DMS79 (cell line): Measurements from ENCODE around the gene KCNJ12.
"Not testable (repeated sequence)": the region's sequence is repeated elsewhere in the genome, so short reads cannot be mapped to it uniquely, and the experiment has no call there.

Source experiments
- DNase-seq: peaks from one replicate; lab custom pipeline; 2025; lab: John Stamatoyannopoulos, UW

The KCNJ12 gene

DNA sequence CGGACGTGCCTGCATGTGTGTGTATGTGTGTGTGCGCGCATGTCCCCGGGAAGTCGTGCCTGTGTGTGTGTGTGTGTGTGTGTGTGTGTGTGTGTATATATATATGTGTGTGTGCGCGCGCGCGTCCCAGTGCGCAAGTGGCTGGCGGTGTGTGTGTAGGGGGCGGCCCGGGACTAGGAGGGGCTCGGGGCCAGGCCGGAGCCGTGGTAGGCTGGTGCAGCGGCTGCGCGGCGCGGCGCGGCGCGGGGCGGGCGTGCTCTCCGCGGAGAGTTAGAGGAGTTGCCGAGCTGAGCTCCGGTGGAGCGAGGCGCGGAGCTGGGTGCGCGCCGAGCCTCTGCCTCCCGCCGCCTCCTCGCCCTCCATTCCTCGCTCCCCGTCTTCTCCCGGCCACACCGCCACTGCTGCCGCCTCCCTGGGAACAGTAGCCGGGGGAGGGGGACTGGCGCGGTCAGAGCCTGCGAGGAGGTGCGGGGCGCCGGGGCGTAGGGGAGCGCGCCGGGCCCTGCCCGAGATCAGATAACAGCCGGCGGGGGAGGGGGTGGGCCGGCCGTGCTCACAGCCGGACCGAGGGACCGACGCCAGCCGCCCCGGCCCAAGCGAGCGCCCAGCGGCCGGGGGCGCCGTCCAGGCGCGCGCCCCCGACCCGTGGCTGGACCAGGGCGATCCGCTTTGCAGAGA is at the start of gene KCNJ12:
KCNJ12 (plus strand) TSS at position 277 of the 678 bp plus-strand sequence. CDS start 38,986 bp downstream, outside the sequence.
- no peak for DNase-seq

DNA sequence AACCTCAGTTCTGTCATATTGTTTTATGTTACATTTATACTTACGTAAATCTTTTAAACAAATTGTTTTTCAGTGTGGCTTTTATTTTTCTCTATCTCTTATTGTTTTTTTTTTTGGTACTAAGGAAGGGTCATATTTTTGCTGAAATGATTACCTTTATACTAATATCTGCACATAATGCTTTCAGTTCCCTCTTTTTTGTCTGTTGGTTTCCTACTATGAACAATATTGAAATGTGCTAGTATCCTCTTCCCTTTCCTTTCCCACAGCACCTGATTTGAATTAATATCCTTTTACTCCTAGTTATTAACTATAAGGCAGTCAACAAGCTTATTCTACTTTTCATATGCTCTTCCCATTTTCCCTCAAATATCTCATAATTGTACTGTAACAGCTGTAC is 48.2 kb upstream of the KCNJ12 start:
- not testable (repeated sequence) for DNase-seq

DNA sequence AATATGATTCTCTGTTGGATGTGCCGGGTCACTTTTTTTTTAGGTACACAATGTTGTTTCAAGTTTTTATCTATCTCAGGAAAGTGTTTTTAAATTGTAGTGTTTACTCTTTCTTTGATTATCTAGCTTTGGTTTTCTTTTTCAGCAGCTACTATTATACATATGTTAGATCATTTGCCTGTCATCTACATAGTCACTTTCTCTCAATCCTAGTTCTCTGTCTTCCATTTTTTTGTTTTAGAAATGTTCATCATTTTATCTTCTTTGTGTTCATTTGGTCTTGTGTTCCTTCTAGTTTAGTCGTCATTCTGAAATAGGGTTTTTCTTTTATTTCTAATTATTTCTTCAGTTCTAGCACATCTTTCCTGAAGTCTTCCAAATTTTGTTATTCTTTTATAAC is 47.4 kb upstream of the KCNJ12 start:
- DNase-seq: not testable (repeated sequence)

DNA sequence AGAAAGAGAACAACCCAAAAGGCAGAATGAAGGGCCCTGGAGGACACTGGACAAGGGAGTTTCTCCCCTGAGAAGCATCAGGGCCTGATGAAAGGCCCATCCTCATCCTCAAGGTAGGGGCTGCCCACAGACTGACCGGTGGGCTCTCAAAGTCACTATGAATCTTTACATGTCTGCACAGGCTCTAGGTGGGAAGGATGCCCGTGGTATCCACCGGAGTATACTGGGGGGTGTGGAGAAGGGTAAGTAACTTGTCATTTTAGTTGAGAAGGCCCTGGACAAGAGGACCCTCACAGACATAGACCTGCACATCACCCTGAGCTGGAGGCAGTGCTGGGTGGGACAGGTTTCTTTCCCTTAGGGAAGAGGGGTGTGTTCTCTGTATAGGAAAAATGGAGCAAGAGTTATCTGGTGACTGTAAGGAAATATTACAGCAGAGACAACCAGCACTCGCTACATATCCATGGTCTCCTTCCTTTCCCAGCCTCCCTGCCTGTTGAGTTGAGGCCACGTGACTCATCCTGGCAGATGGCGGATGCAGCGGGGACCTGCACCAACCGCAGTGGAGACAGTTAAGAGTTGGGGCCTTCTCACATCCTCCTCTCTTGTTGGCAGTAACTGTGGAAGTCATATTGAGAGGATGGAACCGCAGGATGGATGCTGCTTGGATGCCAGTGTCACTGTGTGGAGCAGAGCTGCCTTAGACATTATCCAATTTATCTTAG is 45.6 kb upstream of the KCNJ12 start:
- DNase-seq: no peak

DNA sequence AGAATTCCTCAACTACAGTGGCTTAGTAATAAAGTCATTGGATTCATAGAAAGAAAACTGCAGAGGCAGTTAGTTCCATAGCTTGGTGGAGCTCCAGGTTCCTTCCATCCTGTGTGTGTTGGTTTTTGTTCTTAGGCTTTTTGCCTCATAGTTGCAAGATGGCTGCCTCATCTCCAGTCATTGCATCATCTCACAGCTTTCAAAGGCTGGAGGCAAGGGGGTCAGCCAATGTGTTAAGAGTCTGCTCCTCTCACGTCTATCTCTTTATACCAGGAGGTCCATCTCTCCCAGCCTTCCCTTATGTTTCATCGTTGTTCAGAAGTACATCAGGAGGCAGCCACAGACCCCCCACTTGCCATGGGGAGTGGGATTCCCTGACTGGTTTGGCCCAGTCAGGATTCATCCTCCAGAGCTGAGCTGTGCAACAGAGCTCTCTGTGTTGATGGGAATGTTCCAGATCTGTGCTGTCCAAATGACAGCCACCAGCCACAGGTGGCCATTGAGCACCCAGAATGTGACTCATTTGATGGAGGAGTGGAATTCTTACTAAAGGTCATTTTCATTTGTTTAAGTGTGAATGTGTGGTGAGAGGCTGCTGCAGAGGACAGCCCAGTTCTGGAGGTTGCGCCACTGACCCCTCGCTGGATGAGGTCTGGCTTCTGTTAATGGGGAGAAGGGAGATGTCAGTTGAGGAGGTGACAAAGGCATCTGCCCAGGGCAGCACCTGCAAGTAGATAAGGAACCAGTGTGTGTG is 39.4 kb upstream of the KCNJ12 start:
- not testable (repeated sequence) for DNase-seq

DNA sequence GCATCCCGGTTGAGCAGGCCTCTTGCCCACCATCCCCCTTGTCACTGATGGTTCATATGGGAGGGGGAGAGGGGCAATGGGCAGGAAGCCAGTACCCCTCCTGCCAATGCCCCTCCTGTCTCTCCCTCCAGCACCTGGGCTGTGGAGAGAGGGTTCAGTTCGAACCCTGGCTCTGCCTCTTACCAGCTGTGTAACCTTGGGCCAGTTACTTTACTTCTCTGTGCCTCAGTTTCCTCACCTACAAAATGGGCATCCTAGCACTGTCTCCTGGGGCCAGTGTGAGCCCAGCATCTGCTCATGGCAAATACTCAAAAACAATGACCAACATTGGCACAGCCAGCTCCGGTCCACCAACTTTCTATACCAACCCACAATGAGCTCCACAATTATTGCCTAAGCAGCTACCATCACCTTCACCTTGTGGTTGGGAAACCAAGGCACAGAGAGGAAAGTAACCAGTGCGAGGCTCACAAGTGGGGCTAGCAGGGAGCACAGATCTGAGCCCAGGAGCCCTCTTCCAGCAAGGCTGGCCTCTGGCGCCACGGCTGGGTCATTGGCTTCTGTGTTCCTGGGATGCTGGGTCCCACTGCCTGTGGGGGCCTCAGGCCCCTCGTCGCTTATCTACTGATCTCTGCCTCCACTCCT is 38.1 kb upstream of the KCNJ12 start:
- DNase-seq: not testable (repeated sequence)

DNA sequence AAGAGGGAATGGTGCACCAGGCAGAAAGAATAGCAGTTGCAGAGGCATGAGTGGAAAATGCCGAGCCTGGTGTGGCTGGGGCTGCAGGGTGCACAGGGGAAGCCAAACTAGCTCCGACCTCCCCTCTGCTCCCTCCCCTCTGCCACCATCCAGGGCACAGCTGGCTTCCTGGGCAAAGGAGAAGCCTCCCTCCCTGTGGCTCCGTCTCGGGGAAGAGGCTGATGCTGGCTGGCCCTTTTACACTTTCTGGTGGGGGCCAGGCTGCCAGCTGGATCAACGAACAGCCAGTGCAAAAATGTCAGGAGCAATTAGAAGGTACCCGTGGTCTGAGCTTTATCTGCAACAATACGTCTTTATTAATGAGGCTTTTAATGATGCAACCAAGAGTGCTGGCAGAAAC is 37.1 kb upstream of the KCNJ12 start:
- no peak for DNase-seq

DNA sequence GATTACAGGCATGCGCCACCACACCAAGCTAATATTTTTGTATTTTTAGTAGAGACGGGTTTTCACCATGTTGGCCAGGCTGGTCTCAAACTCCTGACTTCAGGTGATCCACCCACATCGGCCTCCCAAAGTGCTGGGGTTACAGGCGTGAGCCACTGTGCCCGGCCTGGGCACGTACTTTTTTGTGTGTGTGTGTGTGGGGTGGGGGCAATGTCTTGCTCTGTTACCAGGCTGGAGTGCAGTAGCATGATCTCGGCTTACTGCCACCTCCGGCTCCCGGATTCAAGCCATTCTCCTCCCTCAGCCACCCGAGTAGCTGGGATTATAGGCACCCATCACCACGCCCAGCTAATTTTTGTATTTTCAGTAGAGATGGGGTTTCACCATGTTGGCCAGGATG is 36.6 kb upstream of the KCNJ12 start:
- not testable (repeated sequence) for DNase-seq

DNA sequence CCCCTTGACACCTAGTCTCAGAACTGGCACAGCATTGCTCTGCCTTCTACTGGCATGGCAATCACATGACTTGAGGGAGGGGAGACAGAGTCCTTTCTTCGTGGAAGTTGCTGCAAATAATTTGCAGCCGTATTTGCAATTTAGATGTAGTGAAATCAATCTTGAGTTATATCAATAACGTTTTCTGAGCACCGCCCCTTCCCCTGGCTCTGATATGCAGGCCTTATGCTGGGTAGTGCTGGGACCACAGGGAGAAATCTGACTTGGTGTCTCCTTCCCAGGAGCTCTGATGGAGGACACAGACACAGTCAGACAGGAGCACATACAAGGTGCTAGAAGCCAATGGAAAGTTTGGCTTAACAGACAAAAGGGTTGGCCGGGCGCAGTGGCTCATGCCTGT is 35.8 kb upstream of the KCNJ12 start:
- DNase-seq: not testable (repeated sequence)

DNA sequence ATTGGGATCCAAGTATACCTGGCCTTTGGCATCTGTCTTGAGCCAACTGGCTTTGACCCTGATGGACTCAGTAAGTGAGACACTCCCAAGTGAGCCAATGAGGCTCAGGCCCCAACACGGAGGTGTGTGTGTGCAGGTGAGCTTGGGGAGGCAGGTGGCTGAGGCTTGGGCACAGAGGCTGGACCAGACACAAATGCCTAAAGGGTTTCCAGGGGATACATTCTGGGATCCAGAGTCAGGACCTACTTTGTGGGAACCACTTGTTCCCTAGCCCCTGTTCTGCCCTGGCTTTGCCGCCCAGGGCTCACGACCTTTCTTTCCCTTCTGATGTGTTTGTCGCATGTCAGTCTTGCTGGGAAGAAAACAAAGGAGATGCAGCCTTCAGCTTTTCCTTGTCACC is 34.9 kb upstream of the KCNJ12 start:
- DNase-seq: not testable (repeated sequence)

DNA sequence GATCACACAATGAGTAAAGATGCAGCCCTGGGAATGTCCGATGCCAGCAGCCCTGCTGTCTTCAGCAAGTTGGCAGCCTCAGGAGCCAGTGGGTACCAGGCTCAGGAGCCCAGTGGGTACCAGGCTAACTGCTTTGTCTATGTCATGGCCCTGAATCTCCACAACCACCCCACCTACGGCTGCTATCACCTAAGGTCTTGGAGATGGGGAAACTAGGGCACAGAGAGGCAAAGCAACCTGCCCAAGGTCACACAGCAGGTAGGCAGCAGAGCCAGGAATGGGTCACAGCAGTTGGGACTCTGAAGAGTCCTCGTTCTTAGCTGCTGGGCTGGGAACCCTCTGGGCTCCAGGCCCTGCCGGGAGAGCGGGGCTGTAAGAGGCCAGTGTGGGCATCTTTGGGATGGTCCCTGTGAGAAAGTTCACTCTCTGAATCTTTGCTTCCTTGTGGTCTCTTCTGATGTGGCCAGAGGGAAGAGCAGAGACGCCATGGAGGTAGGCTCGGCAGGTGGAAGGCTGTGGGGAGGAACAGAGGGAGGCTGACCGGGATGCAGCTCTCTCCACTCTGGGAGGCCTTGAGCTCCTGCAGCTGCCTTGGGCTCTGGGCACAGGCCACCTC is 34.1 kb upstream of the KCNJ12 start:
- DNase-seq: not testable (repeated sequence)

DNA sequence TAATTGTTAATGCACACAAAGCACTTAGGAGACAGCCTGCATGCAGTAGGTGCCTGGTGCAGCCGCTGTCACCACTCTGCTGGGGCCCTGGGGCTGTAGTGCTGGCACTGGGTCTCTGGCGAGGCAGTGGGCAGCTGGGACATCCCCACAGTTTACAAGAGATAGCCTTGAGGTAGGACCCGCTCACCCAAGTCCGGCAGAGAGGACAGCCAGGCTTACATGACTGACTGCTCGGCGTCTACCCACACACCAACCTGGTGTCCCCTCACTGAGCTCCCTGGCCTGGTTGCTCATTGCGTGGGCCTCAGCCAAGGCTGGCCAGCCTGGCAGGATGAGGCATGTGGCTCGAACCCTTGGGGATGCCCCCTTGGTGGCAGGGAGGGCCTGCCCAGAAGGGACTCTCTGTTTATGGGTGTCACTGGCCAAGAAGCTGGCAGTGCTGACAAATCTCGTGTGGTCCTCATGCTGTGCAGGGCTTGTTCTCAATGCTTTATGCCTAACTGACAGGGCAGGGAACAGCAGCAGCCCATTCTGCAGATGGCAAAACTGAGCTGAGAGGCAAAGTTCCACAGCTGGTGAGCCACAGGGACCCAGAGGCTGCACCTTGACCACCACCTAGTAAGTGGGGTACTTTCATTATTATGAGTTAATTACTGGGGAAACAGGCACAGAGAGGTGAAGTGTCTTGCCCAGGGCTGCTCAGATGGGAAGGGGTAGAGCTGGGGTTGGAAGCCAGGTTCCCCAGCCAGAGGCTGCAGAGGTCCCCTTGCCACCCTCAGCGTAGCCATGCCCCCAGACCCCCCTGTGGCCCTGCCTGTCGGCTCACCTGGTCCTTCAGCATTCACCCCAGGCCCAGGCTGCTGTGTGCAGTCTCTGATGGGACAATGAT is 32.9 kb upstream of the KCNJ12 start:
- not testable (repeated sequence) for DNase-seq

DNA sequence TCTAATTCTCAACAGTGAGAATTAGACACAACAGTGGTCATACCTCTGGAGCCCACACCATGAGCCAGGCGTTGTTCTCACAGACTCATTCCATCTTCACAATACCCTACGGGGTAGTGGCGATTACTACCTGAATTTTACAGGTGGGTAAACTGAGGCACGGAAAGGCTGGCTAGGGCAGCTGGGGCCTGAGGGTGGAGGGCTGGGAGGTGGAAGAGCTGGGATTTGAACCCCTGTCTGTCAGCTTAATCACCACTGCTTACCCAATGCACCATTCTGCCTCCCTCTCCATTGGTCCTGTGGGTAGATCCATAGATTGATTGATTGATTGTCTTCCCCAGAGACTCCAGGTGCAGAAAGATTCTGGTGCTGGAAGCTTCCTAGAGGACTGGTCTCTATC is 31.4 kb upstream of the KCNJ12 start:
- DNase-seq: not testable (repeated sequence)

DNA sequence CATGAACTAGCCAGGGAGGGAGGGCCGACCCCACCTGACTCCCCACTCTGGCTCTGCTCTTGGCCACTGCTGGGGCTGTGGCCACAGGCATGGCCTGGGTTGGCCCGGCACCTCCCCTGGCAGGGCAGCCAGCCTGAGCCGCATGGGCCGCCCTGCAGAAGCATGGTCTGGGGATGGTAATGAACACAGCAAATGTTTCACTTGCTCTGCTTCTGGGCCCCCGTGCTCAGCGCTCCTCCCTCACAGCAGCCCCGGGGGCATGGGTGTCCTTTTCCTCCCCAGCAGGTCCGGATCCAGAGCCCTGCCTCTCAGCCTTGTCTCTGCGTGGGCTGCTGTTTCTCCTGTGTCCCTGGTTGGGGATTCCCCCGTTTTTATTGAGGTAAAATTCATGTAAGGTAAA is 30.9 kb upstream of the KCNJ12 start:
- DNase-seq: no peak

DNA sequence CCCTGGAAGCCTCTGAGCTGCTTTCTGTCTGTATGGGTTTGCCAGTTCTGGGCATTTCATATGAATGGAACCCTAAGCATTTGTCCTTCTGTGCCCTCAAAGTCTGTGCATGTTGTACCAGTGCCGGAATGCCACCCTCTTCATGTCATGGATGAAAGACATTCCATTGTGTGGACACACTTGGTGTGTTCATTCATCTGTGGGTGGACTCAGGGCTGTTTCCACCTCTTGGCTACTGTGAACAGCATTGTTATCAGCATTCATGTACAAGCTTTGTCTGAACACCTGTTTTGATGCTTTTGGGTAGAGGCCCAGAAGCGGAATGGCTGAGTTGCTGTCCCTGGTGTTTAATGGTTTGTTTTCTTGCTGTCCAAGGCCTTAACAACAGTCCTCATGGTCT is 30.1 kb upstream of the KCNJ12 start:
- not testable (repeated sequence) for DNase-seq

DNA sequence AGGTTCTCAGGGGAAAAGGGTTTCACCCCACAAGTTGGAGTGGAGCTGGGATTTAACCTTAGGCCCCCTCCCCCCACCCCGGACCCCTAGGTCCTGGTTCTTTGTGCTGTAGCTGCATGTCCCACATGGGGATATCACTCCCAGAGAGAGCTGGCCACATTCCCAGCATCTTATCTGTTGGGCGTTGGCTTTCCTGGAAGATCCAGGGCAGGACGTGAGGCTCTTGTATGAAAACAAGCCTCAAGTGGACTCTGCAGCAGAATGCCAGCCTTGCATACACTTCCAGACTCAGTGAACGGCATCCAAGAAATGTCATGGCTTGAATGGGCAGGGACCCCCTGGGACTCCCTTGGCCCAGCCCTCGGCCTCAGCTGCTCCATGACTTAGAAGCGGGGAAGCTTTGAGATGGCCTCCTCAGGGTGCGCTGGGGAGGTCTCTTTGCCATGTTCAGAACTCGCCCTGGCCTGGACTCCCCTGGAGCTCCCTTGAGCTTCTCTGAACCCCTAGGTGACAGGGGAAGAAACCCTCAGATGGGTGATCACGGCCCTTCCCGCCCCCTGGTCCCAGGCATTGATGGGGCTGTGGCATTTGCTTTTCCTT is 29.4 kb upstream of the KCNJ12 start:
- DNase-seq: peak; percentile 3

DNA sequence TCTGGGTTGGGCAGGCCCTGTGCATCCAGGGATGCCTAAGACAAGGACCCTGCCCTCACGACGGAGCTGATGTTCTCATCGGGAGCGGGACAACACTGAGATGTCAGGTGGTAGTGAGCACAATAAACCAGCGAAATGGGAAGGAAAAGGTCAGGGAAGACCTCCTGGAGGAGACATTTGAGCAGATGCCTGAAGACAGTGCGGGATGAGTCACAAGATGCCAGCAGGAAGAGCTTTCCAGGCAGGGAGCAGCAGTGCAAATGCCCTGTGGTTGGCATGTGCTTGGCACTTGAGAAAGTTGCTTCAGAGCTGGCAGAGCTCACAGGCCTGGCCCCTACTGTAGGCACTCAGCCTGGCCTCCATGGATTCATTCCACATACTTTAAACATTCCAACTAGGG is 28.5 kb upstream of the KCNJ12 start:
- DNase-seq: not testable (repeated sequence)

DNA sequence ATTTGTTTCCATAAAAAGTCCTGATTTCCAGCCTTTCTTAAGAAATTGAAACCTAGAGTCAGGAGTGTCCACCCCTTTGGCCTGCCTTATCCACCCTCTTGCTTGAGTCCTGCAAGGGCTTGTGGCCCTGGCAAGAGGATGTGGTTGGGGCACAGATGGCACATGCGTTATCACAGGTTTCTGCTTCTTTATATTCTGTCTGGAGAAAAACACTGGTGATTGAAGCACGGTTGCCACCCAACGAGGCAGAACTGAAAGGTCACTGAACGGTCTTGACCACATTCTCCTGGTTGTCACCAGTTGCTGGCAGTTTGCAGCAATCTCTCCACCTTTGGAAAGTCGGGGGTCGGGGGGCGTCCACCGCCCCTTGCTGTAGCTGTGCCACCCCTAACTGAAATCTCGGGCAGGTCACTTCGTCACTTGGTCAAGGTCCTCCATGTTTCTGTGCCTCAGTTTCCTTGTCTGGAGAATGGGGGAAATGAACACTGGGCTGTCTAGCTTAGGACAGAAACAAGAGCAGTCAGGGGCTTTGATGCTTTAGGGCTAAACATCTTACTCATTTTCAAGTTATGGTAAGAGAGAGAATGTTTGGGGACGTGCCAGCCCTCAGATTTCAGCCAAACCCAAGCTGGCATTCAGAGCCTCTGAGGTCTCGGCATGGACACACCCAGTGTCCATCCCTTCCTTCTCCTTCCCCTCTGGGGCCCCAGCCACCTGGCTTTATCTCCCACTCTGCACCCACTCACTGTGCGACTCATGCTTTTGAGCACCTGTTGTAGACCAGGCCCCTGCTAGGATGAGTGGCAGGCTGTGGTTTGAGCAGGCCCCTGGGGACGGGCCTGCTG is 27.9 kb upstream of the KCNJ12 start:
- DNase-seq: not testable (repeated sequence)

DNA sequence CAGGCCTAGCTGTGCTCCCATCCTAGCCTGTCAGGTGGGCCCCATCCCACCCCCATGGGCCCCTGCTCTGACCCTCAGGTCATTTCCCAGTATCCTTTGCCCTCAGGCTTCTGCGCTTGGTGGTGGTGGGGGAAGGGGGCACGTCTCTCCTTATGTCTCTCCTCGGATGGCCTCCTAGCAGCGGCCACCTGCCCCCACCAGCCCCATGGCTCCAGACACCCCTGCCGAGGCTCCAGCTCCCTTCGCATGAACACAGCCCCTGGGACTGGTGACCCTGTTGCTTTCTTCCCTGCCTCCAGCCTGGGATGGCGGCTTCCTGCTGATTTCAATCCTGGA is 27.3 kb upstream of the KCNJ12 start:
- not testable (repeated sequence) for DNase-seq
